HG02870 (cell line): ENCODE results near the gene NUDT21.

Source experiments
- ATAC-seq: cut with Tn5 transposase; IDR thresholded peaks from one replicate; pipeline ENCODE4 v1.9.1; 2021; ENCODE audit warnings: mild to moderate bottlenecking, moderate library complexity; ENCODE audit not compliant: unreplicated experiment

NUDT21 gene

GRCh38 chr16:56463153-56463552 lies 12.0 kb upstream of the NUDT21 start:
- ATAC-seq = no peak

GRCh38 chr16:56462064-56462796 lies 11.1 kb upstream of the NUDT21 start:
- ATAC-seq = no peak

GRCh38 chr16:56460101-56460500 lies 9.0 kb upstream of the NUDT21 start:
- ATAC-seq = no peak

GRCh38 chr16:56457927-56458470 lies 6.9 kb upstream of the NUDT21 start:
- no peak for ATAC-seq

GRCh38 chr16:56451753-56452689 lies 889 bp upstream of the NUDT21 start:
- ATAC-seq = peak; percentile 28

GRCh38 chr16:56450275-56450985 lies 702 bp downstream of the NUDT21 start:
- no peak for ATAC-seq

- no peak for ATAC-seq
Measured at GRCh38 chr16:56448005-56448404, 3.1 kb downstream of the NUDT21 start.

- no peak for ATAC-seq
Measured at GRCh38 chr16:56447286-56447685, 3.8 kb downstream of the NUDT21 start.

- no peak for ATAC-seq
Measured at GRCh38 chr16:56438038-56438437, 13.1 kb downstream of the NUDT21 start.

GRCh38 chr16:56436258-56436657 lies 14.9 kb downstream of the NUDT21 start:
- no peak for ATAC-seq

GRCh38 chr16:56428091-56428490 lies 23.0 kb downstream of the NUDT21 start:
- ATAC-seq = no peak

GRCh38 chr16:56426585-56426984 lies 24.5 kb downstream of the NUDT21 start:
- no peak for ATAC-seq

GRCh38 chr16:56425439-56425832 lies 25.7 kb downstream of the NUDT21 start, which contains the start of gene AMFR:
Gene AMFR (minus strand): TSS chr16:56425545. CDS start chr16:56425327, 218 bp downstream.
- peak; percentile 64 for ATAC-seq

- ATAC-seq = peak; percentile 29
Measured at GRCh38 chr16:56424791-56425438, 26.2 kb downstream of the NUDT21 start.

- no peak for ATAC-seq
Measured at GRCh38 chr16:56424404-56424764, 26.7 kb downstream of the NUDT21 start.

GRCh38 chr16:56423584-56424403 lies 27.3 kb downstream of the NUDT21 start:
- ATAC-seq = no peak

GRCh38 chr16:56422896-56423441 lies 28.2 kb downstream of the NUDT21 start:
- ATAC-seq = no peak

- ATAC-seq = no peak
Measured at GRCh38 chr16:56421976-56422669, 29.0 kb downstream of the NUDT21 start.

GRCh38 chr16:56421313-56421712 lies 29.8 kb downstream of the NUDT21 start:
- ATAC-seq = no peak
